Measurements from ENCODE around the gene PPP1R9A. TPM values are rescaled to one million over a fixed set of nuclear protein-coding genes. Genes with fewer than 3 reads are reported as not detected.

The PPP1R9A gene
- polyA plus RNA-seq, 1 donor (not counting 4 experiments of a cell fraction or from before 2014, with no cell fraction given): 0.01 TPM

DNA sequence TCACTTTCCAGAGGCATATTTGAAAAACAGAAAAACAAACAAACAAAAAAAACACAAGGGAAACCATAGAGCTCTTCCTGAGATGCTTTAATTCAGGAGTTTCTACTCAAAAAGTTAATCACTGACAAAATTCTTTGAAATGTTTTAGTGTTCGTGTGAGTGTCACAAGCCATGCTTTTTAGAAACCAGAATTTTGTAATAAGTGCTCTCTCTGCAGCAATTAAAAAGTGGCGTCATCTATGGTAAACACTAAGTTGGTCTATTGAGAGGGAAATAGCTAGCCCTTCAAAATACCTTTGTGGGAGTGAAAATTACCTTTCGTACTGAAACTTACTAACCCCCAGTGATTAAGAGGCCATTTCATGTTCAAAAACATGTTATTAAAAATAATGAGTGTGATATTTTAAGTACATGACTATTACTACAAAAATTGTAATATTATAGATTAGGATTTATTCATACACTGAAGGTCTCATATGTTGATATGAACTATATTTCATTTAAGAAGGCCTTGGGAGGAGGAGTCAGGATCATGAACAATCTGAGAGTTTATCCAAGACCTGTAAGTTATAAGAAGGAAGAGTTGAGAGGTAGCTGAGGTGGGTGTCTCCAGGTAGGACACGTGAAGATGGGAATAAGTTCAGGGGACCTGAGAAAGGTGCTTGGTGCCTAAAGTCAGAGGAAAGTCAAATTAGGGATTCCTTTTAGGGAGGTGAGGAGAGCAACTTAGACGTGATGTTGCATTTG, 94.6 kb downstream of the PPP1R9A start:
- H3K4me1 ChIP-seq (ENCODE audit: control insufficient read depth, extremely low read depth, insufficient read depth, low read length): no peaks in the 10 kb centered on the region
- no peaks in the 10 kb centered on the region for H3K79me2 ChIP-seq (ENCODE audit: control insufficient read depth, insufficient read depth, low read length)
- no peak overlapping the region for H3K4me2 ChIP-seq (ENCODE audit: control insufficient read depth, extremely low read depth, insufficient read depth, low read depth, low read length)
- H3K27ac ChIP-seq (ENCODE audit: control insufficient read depth, insufficient read depth, low read length): no peak overlapping the region
- no peak for FAIRE-seq
- TF ChIP-seq, protein P1, sequence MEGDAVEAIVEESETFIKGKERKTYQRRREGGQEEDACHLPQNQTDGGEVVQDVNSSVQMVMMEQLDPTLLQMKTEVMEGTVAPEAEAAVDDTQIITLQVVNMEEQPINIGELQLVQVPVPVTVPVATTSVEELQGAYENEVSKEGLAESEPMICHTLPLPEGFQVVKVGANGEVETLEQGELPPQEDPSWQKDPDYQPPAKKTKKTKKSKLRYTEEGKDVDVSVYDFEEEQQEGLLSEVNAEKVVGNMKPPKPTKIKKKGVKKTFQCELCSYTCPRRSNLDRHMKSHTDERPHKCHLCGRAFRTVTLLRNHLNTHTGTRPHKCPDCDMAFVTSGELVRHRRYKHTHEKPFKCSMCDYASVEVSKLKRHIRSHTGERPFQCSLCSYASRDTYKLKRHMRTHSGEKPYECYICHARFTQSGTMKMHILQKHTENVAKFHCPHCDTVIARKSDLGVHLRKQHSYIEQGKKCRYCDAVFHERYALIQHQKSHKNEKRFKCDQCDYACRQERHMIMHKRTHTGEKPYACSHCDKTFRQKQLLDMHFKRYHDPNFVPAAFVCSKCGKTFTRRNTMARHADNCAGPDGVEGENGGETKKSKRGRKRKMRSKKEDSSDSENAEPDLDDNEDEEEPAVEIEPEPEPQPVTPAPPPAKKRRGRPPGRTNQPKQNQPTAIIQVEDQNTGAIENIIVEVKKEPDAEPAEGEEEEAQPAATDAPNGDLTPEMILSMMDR (optimal IDR thresholded peaks at IDR 0.05 in 1 of 3, IDR thresholded peaks at IDR 0.05 in 1 of 3, conservative IDR thresholded peaks at IDR 0.05 in 1 of 3; ENCODE audit: extremely low read depth in 1 of 3, insufficient read depth in 2 of 3, low read length in 3 of 3): no peak
- TF ChIP-seq EZH2 (IDR thresholded peaks at IDR 0.05; ENCODE audit: low read length): no peak
- no peaks in the 10 kb centered on the region for H3K9me3 ChIP-seq (ENCODE audit: control insufficient read depth, low read depth, low read length)
- H3K4me3 ChIP-seq (ENCODE audit: control insufficient read depth in 2 of 3, extremely low read depth in 1 of 3, insufficient read depth in 2 of 3, low read depth in 1 of 3, low read length in 3 of 3): no peak overlapping the region
- H2AFZ ChIP-seq (ENCODE audit: control insufficient read depth, low read length): no peak overlapping the region
- no peaks in the 10 kb centered on the region for H4K20me1 ChIP-seq (ENCODE audit: control insufficient read depth, extremely low read depth, insufficient read depth, low read length)
- no peak for DNase-seq (ENCODE audit: low read depth, low spot score)
- H3K36me3 ChIP-seq (ENCODE audit: control insufficient read depth in 2 of 2, extremely low read depth in 1 of 2, insufficient read depth in 2 of 2, low read length in 2 of 2): no peaks in the 10 kb centered on the region
- dilution Hi-C loops (cut with MboI; ENCODE audit: extremely low pct_ligation_motif_present, low sequenced_read_pairs): no loop called here
- H3K27me3 ChIP-seq (ENCODE audit: control insufficient read depth, extremely low read depth, insufficient read depth, low read length): no peaks in the 10 kb centered on the region
- H3K9ac ChIP-seq (ENCODE audit: control insufficient read depth, extremely low read depth, insufficient read depth, low read length): no peak overlapping the region
- no peaks in the 10 kb centered on the region for H3K9me1 ChIP-seq (ENCODE audit: control insufficient read depth, extremely low read depth, insufficient read depth, low read length)

DNA sequence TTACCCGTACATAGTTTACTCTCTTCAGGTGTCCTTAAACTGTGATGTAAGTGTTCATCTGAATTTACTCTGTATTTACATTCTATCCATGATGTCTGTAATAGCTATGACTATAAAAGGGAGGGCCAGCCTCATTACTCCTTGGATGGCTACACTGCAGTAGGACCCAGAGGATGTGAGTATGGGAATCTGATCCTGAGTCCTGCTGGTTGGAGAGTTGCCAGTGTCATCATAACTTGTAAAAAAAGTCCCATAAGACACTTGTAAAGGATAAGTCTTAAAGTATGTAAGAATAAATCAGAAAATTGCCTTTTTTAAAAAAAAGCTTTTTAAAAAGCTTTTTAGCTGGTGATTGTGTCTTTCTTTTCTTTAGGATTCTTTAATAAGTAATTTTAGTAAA, 95.4 kb downstream of the PPP1R9A start:
- FAIRE-seq: no peak
- no peak overlapping the region for H3K9ac ChIP-seq (ENCODE audit: control insufficient read depth, extremely low read depth, insufficient read depth, low read length)
- TF ChIP-seq, protein P1 (optimal IDR thresholded peaks at IDR 0.05 in 1 of 3, IDR thresholded peaks at IDR 0.05 in 1 of 3, conservative IDR thresholded peaks at IDR 0.05 in 1 of 3; ENCODE audit: extremely low read depth in 1 of 3, insufficient read depth in 2 of 3, low read length in 3 of 3): no peak
- TF ChIP-seq EZH2 (IDR thresholded peaks at IDR 0.05; ENCODE audit: low read length): no peak

More for the DNA sequence above, 95.4 kb downstream of the PPP1R9A start:
- H3K9me3 ChIP-seq (ENCODE audit: control insufficient read depth, low read depth, low read length): no peaks in the 10 kb centered on the region
- no peaks in the 10 kb centered on the region for H3K36me3 ChIP-seq (ENCODE audit: control insufficient read depth in 2 of 2, extremely low read depth in 1 of 2, insufficient read depth in 2 of 2, low read length in 2 of 2)
- no peaks in the 10 kb centered on the region for H4K20me1 ChIP-seq (ENCODE audit: control insufficient read depth, extremely low read depth, insufficient read depth, low read length)
- no peak overlapping the region for H2AFZ ChIP-seq (ENCODE audit: control insufficient read depth, low read length)
- H3K27me3 ChIP-seq (ENCODE audit: control insufficient read depth, extremely low read depth, insufficient read depth, low read length): no peaks in the 10 kb centered on the region
- no peak overlapping the region for H3K27ac ChIP-seq (ENCODE audit: control insufficient read depth, insufficient read depth, low read length)
- H3K4me3 ChIP-seq (ENCODE audit: control insufficient read depth in 2 of 3, extremely low read depth in 1 of 3, insufficient read depth in 2 of 3, low read depth in 1 of 3, low read length in 3 of 3): no peak overlapping the region
- dilution Hi-C loops (cut with MboI; ENCODE audit: extremely low pct_ligation_motif_present, low sequenced_read_pairs): no loop called here
- DNase-seq (ENCODE audit: low read depth, low spot score): no peak
- H3K9me1 ChIP-seq (ENCODE audit: control insufficient read depth, extremely low read depth, insufficient read depth, low read length): no peaks in the 10 kb centered on the region
- H3K79me2 ChIP-seq (ENCODE audit: control insufficient read depth, insufficient read depth, low read length): no peaks in the 10 kb centered on the region
- H3K4me2 ChIP-seq (ENCODE audit: control insufficient read depth, extremely low read depth, insufficient read depth, low read depth, low read length): no peak overlapping the region
- no peaks in the 10 kb centered on the region for H3K4me1 ChIP-seq (ENCODE audit: control insufficient read depth, extremely low read depth, insufficient read depth, low read length)

Data from keratinocyte (primary cell).